ENCODE results near the gene ZNF189.
A peak's percentile ranks its signal among the peaks of the same experiment; 100 is the strongest.

Gene ZNF189

GRCh38 chr9:101394687-101395086 is 4.0 kb upstream of the ZNF189 start:
- Mint-ChIP-seq H3K36me3 (ENCODE audit: low read depth) (peaks cover 92% of the 10 kb centered on the region), H3K4me1 (peaks cover 10% of the 10 kb centered on the region), H3K9me3 (peaks cover 39% of the 10 kb centered on the region), H3K4me3 (peak overlapping the region in 1 of 3 experiments; percentile 20), H3K27ac (no peak overlapping the region), H3K27me3 (ENCODE audit: low read depth) (no peaks in the 10 kb centered on the region)
- TF ChIP-seq, protein P1, sequence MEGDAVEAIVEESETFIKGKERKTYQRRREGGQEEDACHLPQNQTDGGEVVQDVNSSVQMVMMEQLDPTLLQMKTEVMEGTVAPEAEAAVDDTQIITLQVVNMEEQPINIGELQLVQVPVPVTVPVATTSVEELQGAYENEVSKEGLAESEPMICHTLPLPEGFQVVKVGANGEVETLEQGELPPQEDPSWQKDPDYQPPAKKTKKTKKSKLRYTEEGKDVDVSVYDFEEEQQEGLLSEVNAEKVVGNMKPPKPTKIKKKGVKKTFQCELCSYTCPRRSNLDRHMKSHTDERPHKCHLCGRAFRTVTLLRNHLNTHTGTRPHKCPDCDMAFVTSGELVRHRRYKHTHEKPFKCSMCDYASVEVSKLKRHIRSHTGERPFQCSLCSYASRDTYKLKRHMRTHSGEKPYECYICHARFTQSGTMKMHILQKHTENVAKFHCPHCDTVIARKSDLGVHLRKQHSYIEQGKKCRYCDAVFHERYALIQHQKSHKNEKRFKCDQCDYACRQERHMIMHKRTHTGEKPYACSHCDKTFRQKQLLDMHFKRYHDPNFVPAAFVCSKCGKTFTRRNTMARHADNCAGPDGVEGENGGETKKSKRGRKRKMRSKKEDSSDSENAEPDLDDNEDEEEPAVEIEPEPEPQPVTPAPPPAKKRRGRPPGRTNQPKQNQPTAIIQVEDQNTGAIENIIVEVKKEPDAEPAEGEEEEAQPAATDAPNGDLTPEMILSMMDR (IDR thresholded peaks at IDR 0.05; ENCODE audit: unreplicated experiment in 3 of 3), result no peak

- TF ChIP-seq, protein P1 (IDR thresholded peaks at IDR 0.05; ENCODE audit: unreplicated experiment in 3 of 3), result no peak
- H3K36me3 Mint-ChIP-seq (ENCODE audit: low read depth), result peaks cover 94% of the 10 kb centered on the region
- no peaks in the 10 kb centered on the region for H3K27me3 Mint-ChIP-seq (ENCODE audit: low read depth)
- peak overlapping the region; percentile 94 to 98 (median 98) for H3K4me3 Mint-ChIP-seq
- peaks cover 49% of the 10 kb centered on the region for H3K9me3 Mint-ChIP-seq
- peak overlapping the region; percentile 95 to 99 (median 99) for H3K27ac Mint-ChIP-seq
- H3K4me1 Mint-ChIP-seq, result peaks cover 29% of the 10 kb centered on the region
These were observed 944 bp upstream of the ZNF189 start for GRCh38 chr9:101397746-101398067.

- H3K4me1 Mint-ChIP-seq, result peaks cover 29% of the 10 kb centered on the region
- peak overlapping the region; percentile 94 to 98 (median 98) for H3K4me3 Mint-ChIP-seq
- H3K27ac Mint-ChIP-seq, result peak overlapping the region; percentile 95 to 99 (median 99)
- no peaks in the 10 kb centered on the region for H3K27me3 Mint-ChIP-seq (ENCODE audit: low read depth)
- TF ChIP-seq, protein P1 (IDR thresholded peaks at IDR 0.05; ENCODE audit: unreplicated experiment in 3 of 3), result no peak
- H3K36me3 Mint-ChIP-seq (ENCODE audit: low read depth), result peaks cover 94% of the 10 kb centered on the region
- peaks cover 51% of the 10 kb centered on the region for H3K9me3 Mint-ChIP-seq
These were observed 435 bp downstream of the ZNF189 start for GRCh38 chr9:101398930-101399642.

- peaks cover 29% of the 10 kb centered on the region for H3K4me1 Mint-ChIP-seq
- H3K9me3 Mint-ChIP-seq, result peaks cover 50% of the 10 kb centered on the region
These were observed 956 bp downstream of the ZNF189 start for GRCh38 chr9:101399643-101399970.

DNA sequence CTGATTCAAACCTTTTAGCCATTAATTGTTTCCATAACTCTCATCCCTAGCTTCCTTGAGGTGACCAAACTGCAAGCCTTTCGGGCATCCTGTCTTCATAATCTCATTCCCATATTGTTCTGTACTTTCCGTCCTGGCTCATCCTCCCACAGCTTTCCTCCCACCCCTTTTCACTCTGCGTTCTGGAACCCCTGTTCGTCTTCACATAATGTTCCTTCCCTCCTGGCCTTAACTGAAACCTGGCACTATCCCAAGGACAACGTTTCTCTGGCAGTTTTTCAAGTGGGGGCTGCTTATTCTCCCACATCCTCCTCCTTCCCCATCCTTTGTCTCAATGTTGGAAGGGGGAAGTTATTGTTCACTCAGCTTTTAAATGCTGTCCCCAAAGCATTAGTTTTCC is 1.5 kb downstream of the ZNF189 start:
- Mint-ChIP-seq H3K9me3 (peaks cover 52% of the 10 kb centered on the region), H3K27me3 (ENCODE audit: low read depth) (no peaks in the 10 kb centered on the region), H3K36me3 (ENCODE audit: low read depth) (peaks cover 94% of the 10 kb centered on the region), H3K27ac (peak overlapping the region; percentile 54 to 99 (median 83)), H3K4me3 (peak overlapping the region; percentile 94 to 98 (median 98)), H3K4me1 (peaks cover 29% of the 10 kb centered on the region)
- TF ChIP-seq, protein P1 (IDR thresholded peaks at IDR 0.05; ENCODE audit: unreplicated experiment in 3 of 3), result no peak

More at GRCh38 chr9:101399643-101399970, 956 bp downstream of the ZNF189 start:
- H3K4me3 Mint-ChIP-seq, result peak overlapping the region; percentile 94 to 98 (median 98)
- TF ChIP-seq, protein P1 (IDR thresholded peaks at IDR 0.05; ENCODE audit: unreplicated experiment in 3 of 3), result no peak
- peaks cover 94% of the 10 kb centered on the region for H3K36me3 Mint-ChIP-seq (ENCODE audit: low read depth)
- H3K27me3 Mint-ChIP-seq (ENCODE audit: low read depth), result no peaks in the 10 kb centered on the region
- peak overlapping the region; percentile 95 to 99 (median 99) for H3K27ac Mint-ChIP-seq
